Lower lobe of right lung (tissue), 2 donors: Measurements from ENCODE around the gene SLC17A8. TPM values are rescaled to one million over a fixed set of nuclear protein-coding genes. Genes with fewer than 3 reads are reported as not detected.
A peak's percentile ranks its signal among the peaks of the same experiment; 100 is the strongest.

Experiments used
- ATAC-seq, 2 donors: fragments of 200-7000 bp; cut with Tn5 transposase; one replicate each; pipeline ENCODE4 v1.9.1; 2020 to 2022; ENCODE audit warnings: mild to moderate bottlenecking in 2 of 2, moderate library complexity in 2 of 2
- DNase-seq: peaks from one replicate; pipeline ENCODE4 v3.0.0-alpha.2; 2020
- H3K27ac ChIP-seq: fragments of 200-600 bp; one replicate; pipeline ENCODE4 v1.8.0; 2022
- H3K27me3 ChIP-seq: fragments of 200-600 bp; one replicate; pipeline ENCODE4 v1.8.0; 2022; ENCODE audit warnings: low read depth
- H3K36me3 ChIP-seq: fragments of 200-600 bp; one replicate; pipeline ENCODE4 v1.8.0; 2022; ENCODE audit warnings: mild to moderate bottlenecking
- H3K4me1 ChIP-seq: fragments of 200-600 bp; one replicate; pipeline ENCODE4 v1.8.0; 2022
- H3K4me3 ChIP-seq: fragments of 200-600 bp; one replicate; pipeline ENCODE4 v1.8.0; 2022; ENCODE audit warnings: mild to moderate bottlenecking
- H3K9me3 ChIP-seq: fragments of 200-600 bp; one replicate; pipeline ENCODE4 v1.8.0; 2022
- intact Hi-C: fragments of 100-400 bp; cut with DNase I; formaldehyde crosslinking; loops from one replicate; pipeline ENCODE4 v1.11.0; 2022
- total RNA-seq: library from RNA; stranded (reverse); fragmentation: NEBNext Ultra II Directional; extraction: Animal tissue kit (Norgen Biotek cat#: 25700); gene quantifications from one replicate; pipeline ENCODE4 v1.2.1, GENCODE V29; 2021
- TF ChIP-seq, protein P1 (sequence below): fragments of 200-600 bp; IDR thresholded peaks from one replicate; pipeline ENCODE4 v1.8.0; 2022; ENCODE audit warnings: antibody characterized with exemption, mild to moderate bottlenecking
- donor health status: DM: no; HTN: yes; CAD: no; lungs with severe emphysema.

Gene SLC17A8
- total RNA-seq, 1 donor from 2014 or later = not detected

DNA sequence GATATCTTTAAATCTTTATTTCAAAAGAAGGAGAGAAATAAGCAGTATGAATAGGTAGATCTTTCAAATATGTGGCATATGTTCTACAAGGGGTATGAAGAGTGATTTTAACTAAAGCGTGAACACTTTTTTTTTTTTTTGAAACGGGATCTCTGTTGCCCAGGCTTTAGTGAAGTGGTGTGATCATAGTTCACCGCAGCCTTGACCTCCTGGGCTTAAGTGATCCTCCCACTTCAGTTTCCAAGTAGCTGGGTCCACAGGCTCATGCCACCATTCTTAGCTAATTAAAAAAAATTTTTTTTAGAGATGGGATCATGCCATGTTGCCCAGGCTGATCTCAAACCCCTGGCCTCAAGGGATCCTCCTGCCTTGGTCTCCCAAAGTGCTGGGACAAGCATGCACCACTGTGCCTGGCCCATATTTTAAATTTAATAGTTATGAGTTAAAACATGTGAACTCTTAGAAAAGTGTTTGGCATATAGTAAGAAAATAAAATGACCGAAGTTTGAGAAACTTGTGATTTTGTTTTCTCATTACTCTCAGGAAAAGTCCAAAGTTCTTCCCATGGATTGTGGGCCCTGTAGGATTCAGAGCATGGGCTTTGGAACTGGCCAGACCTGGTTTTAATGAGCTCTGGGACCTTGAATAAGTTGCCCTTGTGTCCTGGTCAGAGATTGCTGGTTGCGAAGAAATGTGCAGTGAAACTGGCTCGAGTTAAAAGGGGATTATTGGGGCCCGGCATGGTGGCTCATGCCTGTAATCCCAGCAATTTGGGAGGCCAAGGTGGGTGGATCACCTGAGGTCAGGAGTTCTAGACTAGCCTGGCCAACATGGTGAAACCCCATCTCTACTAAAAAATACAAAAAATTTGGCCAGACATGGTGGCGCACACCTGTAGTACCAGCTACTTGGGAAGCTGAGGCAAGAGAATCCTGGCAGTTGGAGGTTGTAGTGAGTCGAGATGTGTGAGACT is 27.0 kb downstream of the SLC17A8 start:
- Histone ChIP-seq H3K4me1 (no peaks in the 10 kb centered on the region), H3K27ac (no peak overlapping the region), H3K36me3 (no peaks in the 10 kb centered on the region), H3K27me3 (no peaks in the 10 kb centered on the region), H3K9me3 (no peaks in the 10 kb centered on the region), H3K4me3 (no peak overlapping the region)
- no peak for ATAC-seq
- DNase-seq = no peak
- TF ChIP-seq, protein P1, sequence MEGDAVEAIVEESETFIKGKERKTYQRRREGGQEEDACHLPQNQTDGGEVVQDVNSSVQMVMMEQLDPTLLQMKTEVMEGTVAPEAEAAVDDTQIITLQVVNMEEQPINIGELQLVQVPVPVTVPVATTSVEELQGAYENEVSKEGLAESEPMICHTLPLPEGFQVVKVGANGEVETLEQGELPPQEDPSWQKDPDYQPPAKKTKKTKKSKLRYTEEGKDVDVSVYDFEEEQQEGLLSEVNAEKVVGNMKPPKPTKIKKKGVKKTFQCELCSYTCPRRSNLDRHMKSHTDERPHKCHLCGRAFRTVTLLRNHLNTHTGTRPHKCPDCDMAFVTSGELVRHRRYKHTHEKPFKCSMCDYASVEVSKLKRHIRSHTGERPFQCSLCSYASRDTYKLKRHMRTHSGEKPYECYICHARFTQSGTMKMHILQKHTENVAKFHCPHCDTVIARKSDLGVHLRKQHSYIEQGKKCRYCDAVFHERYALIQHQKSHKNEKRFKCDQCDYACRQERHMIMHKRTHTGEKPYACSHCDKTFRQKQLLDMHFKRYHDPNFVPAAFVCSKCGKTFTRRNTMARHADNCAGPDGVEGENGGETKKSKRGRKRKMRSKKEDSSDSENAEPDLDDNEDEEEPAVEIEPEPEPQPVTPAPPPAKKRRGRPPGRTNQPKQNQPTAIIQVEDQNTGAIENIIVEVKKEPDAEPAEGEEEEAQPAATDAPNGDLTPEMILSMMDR = no peak
- intact Hi-C loops = no loop called here

DNA sequence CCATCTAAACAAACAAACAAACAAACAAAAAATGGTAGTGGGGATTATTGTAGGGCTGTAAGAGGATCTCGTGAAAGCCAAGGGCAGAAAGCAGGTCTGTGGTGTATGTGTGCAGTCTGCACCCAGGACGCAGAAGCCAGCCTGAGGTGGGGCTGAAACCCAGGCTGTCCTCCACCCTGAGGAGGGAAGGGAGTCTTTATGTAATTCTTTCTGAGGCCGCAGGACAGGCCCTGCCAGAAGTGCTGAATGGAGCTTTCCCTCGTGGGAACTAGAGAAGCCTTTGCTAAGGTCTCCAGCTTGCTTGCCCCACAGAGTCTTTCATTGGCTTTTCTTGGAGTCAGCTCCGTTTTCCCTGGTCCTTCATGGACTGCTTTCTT is 27.7 kb downstream of the SLC17A8 start:
- no peaks in the 10 kb centered on the region for H3K9me3 ChIP-seq
- no peaks in the 10 kb centered on the region for H3K4me1 ChIP-seq
- H3K27ac ChIP-seq = no peak overlapping the region
- H3K4me3 ChIP-seq = no peak overlapping the region
- DNase-seq (no peak), ATAC-seq (no peak)
- H3K27me3 ChIP-seq = no peaks in the 10 kb centered on the region
- no peaks in the 10 kb centered on the region for H3K36me3 ChIP-seq
- TF ChIP-seq, protein P1 = no peak
- intact Hi-C loops = no loop called here

DNA sequence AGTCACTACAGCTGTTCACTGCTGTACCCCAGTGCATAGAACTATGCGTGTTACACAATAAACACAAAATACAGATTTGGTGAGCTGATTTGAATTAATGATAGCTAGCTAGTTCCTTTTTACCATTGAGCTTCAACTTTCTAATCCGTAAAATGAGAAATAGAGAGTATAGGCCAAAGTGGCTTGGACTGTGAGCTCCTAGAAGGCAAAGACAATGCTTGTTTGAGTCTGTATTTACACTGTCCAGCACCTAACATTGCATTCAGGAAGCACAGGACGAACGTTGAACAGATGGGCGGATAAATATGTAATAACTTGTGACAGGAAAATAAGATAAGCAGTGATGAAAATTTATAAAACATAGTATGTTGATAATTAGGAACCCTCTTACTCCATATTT is 31.5 kb downstream of the SLC17A8 start:
- intact Hi-C loops = no loop called here
- no peaks in the 10 kb centered on the region for H3K27me3 ChIP-seq
- DNase-seq = no peak
- TF ChIP-seq, protein P1 = no peak
- no peak overlapping the region for H3K27ac ChIP-seq
- H3K4me3 ChIP-seq = no peak overlapping the region
- H3K9me3 ChIP-seq = no peaks in the 10 kb centered on the region
- H3K36me3 ChIP-seq = no peaks in the 10 kb centered on the region
- ATAC-seq = no peak
- no peaks in the 10 kb centered on the region for H3K4me1 ChIP-seq

DNA sequence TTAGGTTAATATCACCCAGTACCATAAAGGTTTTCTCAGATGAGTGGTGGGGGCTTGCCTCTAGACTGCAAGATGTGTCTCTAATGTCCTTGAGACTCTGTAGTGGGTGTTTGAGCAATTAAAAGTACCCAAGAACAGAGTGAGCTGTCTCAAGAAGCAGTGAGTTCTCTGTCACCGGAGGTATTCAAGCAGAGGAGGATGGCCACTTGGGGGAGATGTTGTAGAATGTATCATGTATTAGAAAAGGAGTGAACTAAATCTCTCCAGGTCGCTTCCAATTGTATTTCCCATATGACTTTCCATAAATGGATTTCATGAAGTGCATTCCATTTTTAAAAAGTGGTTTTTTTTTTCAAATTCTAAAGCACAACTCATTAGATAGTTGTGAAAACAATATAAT is 35.0 kb downstream of the SLC17A8 start:
- no peak for DNase-seq
- Histone ChIP-seq H3K27ac (no peak overlapping the region), H3K36me3 (no peaks in the 10 kb centered on the region), H3K27me3 (no peaks in the 10 kb centered on the region), H3K9me3 (no peaks in the 10 kb centered on the region), H3K4me3 (no peak overlapping the region), H3K4me1 (no peaks in the 10 kb centered on the region)
- TF ChIP-seq, protein P1 = peak; percentile 25
- intact Hi-C loops = no loop called here
- ATAC-seq = no peak

DNA sequence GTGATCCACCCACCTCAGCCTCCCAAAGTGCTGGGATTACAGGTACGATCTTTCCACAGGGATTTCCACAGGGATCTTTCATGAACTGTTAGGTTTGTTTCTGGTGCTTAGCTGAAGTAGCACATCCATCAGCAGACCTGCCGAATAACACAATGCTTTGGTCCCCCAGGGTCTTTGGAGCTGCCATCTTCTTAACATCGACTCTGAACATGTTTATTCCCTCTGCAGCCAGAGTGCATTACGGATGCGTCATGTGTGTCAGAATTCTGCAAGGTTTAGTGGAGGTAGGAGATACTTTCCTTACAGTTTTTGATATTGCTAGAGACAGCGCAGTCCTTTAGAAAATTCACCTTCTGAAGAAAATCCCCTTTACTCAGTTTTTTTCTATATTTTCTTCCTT is 36.3 kb downstream of the SLC17A8 start:
- Histone ChIP-seq H3K4me1 (no peaks in the 10 kb centered on the region), H3K4me3 (no peak overlapping the region), H3K27ac (no peak overlapping the region), H3K9me3 (no peaks in the 10 kb centered on the region), H3K27me3 (no peaks in the 10 kb centered on the region), H3K36me3 (no peaks in the 10 kb centered on the region)
- no peak for DNase-seq
- TF ChIP-seq, protein P1 = no peak
- intact Hi-C loops = no loop called here
- ATAC-seq = no peak
